ENCODE results near the gene VIM. TPM values are rescaled to one million over a fixed set of nuclear protein-coding genes. Genes with fewer than 3 reads are reported as not detected.

The VIM gene
- total and polyA plus RNA-seq, 8 donors, result 1,589 to 2,224 (median 1,841) TPM

DNA sequence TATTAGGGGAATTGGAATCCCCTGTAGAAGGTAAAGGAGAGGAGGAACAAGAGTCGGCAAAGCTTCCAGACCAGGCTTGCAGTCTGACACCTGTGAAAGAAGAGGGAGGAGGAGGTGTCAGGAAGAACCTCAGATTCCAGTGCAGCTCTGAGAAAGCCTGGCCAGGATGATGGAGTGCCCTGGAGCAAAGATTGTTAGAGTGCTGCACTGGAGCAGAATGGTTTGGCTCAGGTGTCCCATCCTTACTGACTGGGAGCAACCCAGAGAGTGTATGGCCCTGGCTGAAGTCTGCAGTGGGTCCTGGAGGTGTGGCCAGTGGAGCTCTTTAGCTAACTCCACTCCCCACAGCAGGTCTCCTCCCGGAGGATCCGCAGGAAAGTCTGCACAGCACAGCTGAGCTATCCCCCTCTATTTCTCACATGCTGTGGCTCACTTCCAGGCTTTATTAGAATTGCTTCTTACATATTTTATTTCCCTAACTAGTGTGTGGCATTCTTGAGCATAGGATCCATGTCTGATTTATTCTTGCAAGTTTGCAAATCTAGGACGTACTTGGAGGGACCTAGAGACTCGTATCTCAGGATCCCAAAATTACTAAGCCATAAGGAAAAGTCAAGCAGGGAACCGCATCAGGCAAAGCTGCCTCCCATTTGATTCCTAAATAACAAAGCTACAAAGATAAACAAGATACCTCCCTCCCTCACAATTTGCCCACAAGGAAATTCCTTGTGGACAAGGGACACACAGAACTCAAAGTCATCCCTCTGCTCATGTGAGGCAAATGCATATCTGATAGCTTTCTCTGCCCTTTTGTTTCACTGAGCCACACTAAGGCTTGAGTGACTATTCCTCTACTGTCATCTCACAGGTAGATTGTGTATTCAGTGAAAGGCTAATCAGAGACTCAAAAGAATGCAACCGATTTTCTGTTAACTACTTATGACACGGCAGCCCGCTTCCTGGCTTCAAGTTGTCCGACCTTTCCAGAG lies 58.8 kb downstream of the VIM start:
- Histone ChIP-seq H3K4me3 (no peak overlapping the region), H3K4me1 (no peaks in the 10 kb centered on the region), H3K27ac (no peak overlapping the region), H3K9me3 (peaks cover 0 to 14% of the 10 kb centered on the region in 2 donors), H3K36me3 (no peaks in the 10 kb centered on the region), H3K27me3 (peaks cover 0 to 18% of the 10 kb centered on the region in 2 donors)
- intact Hi-C loops (cut with DNase I), result no loop called here
- DNase-seq (no peak), ATAC-seq (no peak)
- TF ChIP-seq CTCF (IDR thresholded peaks at IDR 0.05), result no peak

Other genes starting within 250 kb of the VIM start
- 1 to 10 TPM; 1.5 to 2.2 TPM for gene CUBN, start 98.4 kb upstream of the VIM start, total RNA-seq
- gene CUBN, start 98.4 kb upstream of the VIM start, polyA plus RNA-seq (ENCODE audit: insufficient read length in 6 of 6), result 1 to 10 TPM; 3.5 to 6.8 (median 4.4) TPM
- 10 to 100 TPM in 1 of 2 donors, 1 to 10 TPM in 1; 6.6 to 11.5 TPM for gene TRDMT1, start 26.6 kb upstream of the VIM start, total RNA-seq
- 10 to 100 TPM; 10.2 to 18.4 (median 14.8) TPM for gene TRDMT1, start 26.6 kb upstream of the VIM start, polyA plus RNA-seq (ENCODE audit: insufficient read length in 6 of 6)
- gene ST8SIA6, start 226.4 kb downstream of the VIM start, total RNA-seq, result 1 to 10 TPM; 3.3 to 7.5 TPM
- 10 to 100 TPM in 3 of 6 donors, 1 to 10 TPM in 3; 7.7 to 13.3 (median 10.3) TPM for gene ST8SIA6, start 226.4 kb downstream of the VIM start, polyA plus RNA-seq (ENCODE audit: insufficient read length in 6 of 6)